ENCODE data around the gene CORO6. TPM values are rescaled to one million over a fixed set of nuclear protein-coding genes. Genes with fewer than 3 reads are reported as not detected.

CORO6 gene
- polyA plus RNA-seq, 4 donors: 1.8 to 3.5 (median 3.1) TPM

GRCh38 chr17:29579866-29580771, 42.6 kb downstream of the CORO6 start:
- DNase-seq (ENCODE audit: low read depth in 4 of 4, low spot score in 3 of 4): peak in 1 of 4 donors; percentile 63

- no peak for DNase-seq (ENCODE audit: low read depth in 4 of 4, low spot score in 3 of 4)
Observed at GRCh38 chr17:29578626-29579485, 43.9 kb downstream of the CORO6 start.

- DNase-seq (ENCODE audit: low read depth in 4 of 4, low spot score in 3 of 4): no peak
Observed at GRCh38 chr17:29577385-29578211, 45.1 kb downstream of the CORO6 start.

GRCh38 chr17:29577001-29577370, 45.7 kb downstream of the CORO6 start:
- DNase-seq (ENCODE audit: low read depth in 4 of 4, low spot score in 3 of 4): no peak

GRCh38 chr17:29576214-29577000, 46.3 kb downstream of the CORO6 start:
- DNase-seq (ENCODE audit: low read depth in 4 of 4, low spot score in 3 of 4): no peak

GRCh38 chr17:29575511-29576213, 47.0 kb downstream of the CORO6 start:
- no peak for DNase-seq (ENCODE audit: low read depth in 4 of 4, low spot score in 3 of 4)

- no peak for DNase-seq (ENCODE audit: low read depth in 4 of 4, low spot score in 3 of 4)
Observed at GRCh38 chr17:29574732-29575510, 47.8 kb downstream of the CORO6 start.

GRCh38 chr17:29573871-29574731, 48.6 kb downstream of the CORO6 start:
- DNase-seq (ENCODE audit: low read depth in 4 of 4, low spot score in 3 of 4): no peak

- no peak for DNase-seq (ENCODE audit: low read depth in 4 of 4, low spot score in 3 of 4)
Observed at GRCh38 chr17:29573558-29573869, 49.2 kb downstream of the CORO6 start.

GRCh38 chr17:29572691-29573557, 49.8 kb downstream of the CORO6 start:
- peak in 1 of 4 donors; percentile 45 for DNase-seq (ENCODE audit: low read depth in 4 of 4, low spot score in 3 of 4)

- no peak for DNase-seq (ENCODE audit: low read depth in 4 of 4, low spot score in 3 of 4)
Observed at GRCh38 chr17:29571883-29572681, 50.6 kb downstream of the CORO6 start.

GRCh38 chr17:29571486-29571882, 51.2 kb downstream of the CORO6 start:
- DNase-seq (ENCODE audit: low read depth in 4 of 4, low spot score in 3 of 4): no peak

GRCh38 chr17:29570521-29570920, 52.2 kb downstream of the CORO6 start:
- DNase-seq (ENCODE audit: low read depth in 4 of 4, low spot score in 3 of 4): no peak

- DNase-seq (ENCODE audit: low read depth in 4 of 4, low spot score in 3 of 4): no peak
Observed at GRCh38 chr17:29569245-29569950, 53.3 kb downstream of the CORO6 start.
